ENCODE data around the gene HOXB3. TPM values are rescaled to one million over a fixed set of nuclear protein-coding genes. Genes with fewer than 3 reads are reported as not detected.

Gene HOXB3
- total RNA-seq, 1 experiment from 2014 or later, result 6.0 TPM

- DNase-seq, result peak; percentile 79
- Histone ChIP-seq H3K4me2 (ENCODE audit: low read length) (peak within 1 kb of the TSS; percentile 95), H3K79me2 (ENCODE audit: low read length) (peaks cover 49% of the 10 kb centered on the region), H3K9me2 (replicated peaks; ENCODE audit: low read length) (no peaks in the 10 kb centered on the region), H3K27me3 (ENCODE audit: low read length) (no peaks in the 10 kb centered on the region), H3F3A (ENCODE audit: low read length, unreplicated experiment) (no peaks in the 10 kb centered on the region), H4K20me1 (ENCODE audit: low read length) (peaks cover 14% of the 10 kb centered on the region; the same call in 1 of the 2 replicates), H3K27ac (ENCODE audit: low read length) (peak within 1 kb of the TSS; percentile 60), H3K9ac (ENCODE audit: low read length) (peak within 1 kb of the TSS; percentile 69), H2AFZ (ENCODE audit: low read length) (peak within 1 kb of the TSS; percentile 92), H3K9me3 (ENCODE audit: low read length) (no peaks in the 10 kb centered on the region), H3K36me3 (ENCODE audit: low read depth, low read length) (no peaks in the 10 kb centered on the region), H3K4me3 (ENCODE audit: low read length) (peak within 1 kb of the TSS; percentile 82), H3K4me1 (ENCODE audit: insufficient read depth, low read length) (peaks cover 21% of the 10 kb centered on the region)
- TF ChIP-seq EZH2phosphoT487 (IDR thresholded peaks at IDR 0.05; ENCODE audit: borderline replicate concordance, low read length), result no peak
- TF ChIP-seq, protein P1, sequence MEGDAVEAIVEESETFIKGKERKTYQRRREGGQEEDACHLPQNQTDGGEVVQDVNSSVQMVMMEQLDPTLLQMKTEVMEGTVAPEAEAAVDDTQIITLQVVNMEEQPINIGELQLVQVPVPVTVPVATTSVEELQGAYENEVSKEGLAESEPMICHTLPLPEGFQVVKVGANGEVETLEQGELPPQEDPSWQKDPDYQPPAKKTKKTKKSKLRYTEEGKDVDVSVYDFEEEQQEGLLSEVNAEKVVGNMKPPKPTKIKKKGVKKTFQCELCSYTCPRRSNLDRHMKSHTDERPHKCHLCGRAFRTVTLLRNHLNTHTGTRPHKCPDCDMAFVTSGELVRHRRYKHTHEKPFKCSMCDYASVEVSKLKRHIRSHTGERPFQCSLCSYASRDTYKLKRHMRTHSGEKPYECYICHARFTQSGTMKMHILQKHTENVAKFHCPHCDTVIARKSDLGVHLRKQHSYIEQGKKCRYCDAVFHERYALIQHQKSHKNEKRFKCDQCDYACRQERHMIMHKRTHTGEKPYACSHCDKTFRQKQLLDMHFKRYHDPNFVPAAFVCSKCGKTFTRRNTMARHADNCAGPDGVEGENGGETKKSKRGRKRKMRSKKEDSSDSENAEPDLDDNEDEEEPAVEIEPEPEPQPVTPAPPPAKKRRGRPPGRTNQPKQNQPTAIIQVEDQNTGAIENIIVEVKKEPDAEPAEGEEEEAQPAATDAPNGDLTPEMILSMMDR (conservative IDR thresholded peaks at IDR 0.05; ENCODE audit: low read depth, low read length), result no peak
- no peak for TF ChIP-seq EZH2 (IDR thresholded peaks at IDR 0.05; ENCODE audit: low read length, unreplicated experiment)
- ChIA-PET POLR2A (ENCODE audit: unreplicated experiment) (interaction anchor here (0.5 kb wide), 1 partner anchor 381 kb away, joined by 3 read pairs; no protein-coding TSS in a partner anchor), CTCF (interaction anchor here (0.5 kb wide), 1 partner anchor 287 kb away, joined by 3 read pairs; no protein-coding TSS in a partner anchor)
- intact Hi-C loops (cut with micrococcal nuclease), result no loop called here
- TSS peak; percentile 68 for BruUV-seq (replicated peaks)
- ATAC-seq, result peak; percentile 37
Observed at GRCh38 chr17:48604770-48605329, 14.8 kb upstream of the HOXB3 start, which contains the start of gene HOXB6. TSS of gene HOXB6 (minus strand) at chr17:48604986. CDS start at chr17:48598150, 6,836 bp downstream.

DNA sequence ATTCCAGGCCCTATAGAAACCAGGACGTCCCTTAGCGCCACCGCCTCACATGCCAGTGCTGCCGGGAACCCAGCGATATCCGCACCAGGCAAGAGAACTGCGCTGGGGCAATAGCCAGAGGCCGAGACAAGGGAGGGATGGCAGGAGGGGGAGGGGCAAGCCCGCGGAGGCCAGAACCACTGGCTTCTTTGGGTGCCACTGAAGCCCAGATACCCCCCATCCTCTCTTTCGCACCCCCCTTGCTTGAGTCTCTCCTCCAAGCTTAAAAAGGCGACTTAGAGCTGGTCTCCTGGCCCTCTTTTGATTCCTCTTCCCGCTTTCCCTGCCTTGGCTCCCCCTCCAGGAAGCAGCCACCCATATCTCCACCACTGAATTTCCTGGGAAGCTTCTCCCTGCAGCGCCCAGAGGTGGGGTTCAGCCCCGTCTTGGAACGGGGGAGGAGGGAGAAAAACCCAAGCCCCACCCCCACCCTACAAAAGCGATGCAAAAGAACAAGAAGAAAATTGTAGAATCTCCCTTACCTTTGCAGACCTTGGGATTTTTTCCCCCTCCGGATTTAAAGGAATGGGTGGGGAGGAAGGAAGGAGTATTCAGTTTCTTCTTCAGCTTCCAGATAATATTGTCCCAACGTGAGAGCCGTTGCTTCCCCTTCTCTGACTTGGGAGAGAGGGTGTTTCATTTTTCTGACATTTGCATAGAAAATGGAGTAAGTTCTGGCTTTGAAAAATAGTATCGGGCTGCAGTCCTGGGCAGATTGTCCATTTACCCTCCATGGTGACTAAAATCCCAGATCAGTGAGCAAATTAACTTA is 14.1 kb upstream of the HOXB3 start:
- Histone ChIP-seq H3K4me3 (ENCODE audit: low read length) (peak overlapping the region; percentile 82), H3K4me2 (ENCODE audit: low read length) (peak overlapping the region; percentile 95), H4K20me1 (ENCODE audit: low read length) (peaks cover 21% of the 10 kb centered on the region), H3K27ac (ENCODE audit: low read length) (peak overlapping the region; percentile 60), H3K36me3 (ENCODE audit: low read depth, low read length) (no peaks in the 10 kb centered on the region), H3K9me3 (ENCODE audit: low read length) (no peaks in the 10 kb centered on the region), H3F3A (ENCODE audit: low read length, unreplicated experiment) (no peaks in the 10 kb centered on the region), H3K9ac (ENCODE audit: low read length) (peak overlapping the region; percentile 69), H2AFZ (ENCODE audit: low read length) (peak overlapping the region; percentile 92), H3K79me2 (ENCODE audit: low read length) (peaks cover 56% of the 10 kb centered on the region), H3K27me3 (ENCODE audit: low read length) (no peaks in the 10 kb centered on the region), H3K4me1 (ENCODE audit: insufficient read depth, low read length) (peaks cover 23% of the 10 kb centered on the region), H3K9me2 (replicated peaks; ENCODE audit: low read length) (no peaks in the 10 kb centered on the region)
- CTCF ChIA-PET, result interaction anchor here (0.5 to 0.7 kb wide), 2 partner anchors 108 to 191 kb away, joined by 3 to 5 read pairs; no protein-coding TSS in a partner anchor
- ATAC-seq (peak; percentile 61), DNase-seq (peak; percentile 79)
- intact Hi-C loops (cut with micrococcal nuclease), result no loop called here
- BruUV-seq (replicated peaks), result TSS peak; percentile 58
- POLR2A ChIA-PET (ENCODE audit: unreplicated experiment), result interaction anchor here (0.5 to 0.6 kb wide), 3 partner anchors 111 to 593 kb away, joined by 3 read pairs; no protein-coding TSS in a partner anchor
- TF ChIP-seq, protein P1 (conservative IDR thresholded peaks at IDR 0.05; ENCODE audit: low read depth, low read length), result no peak
- no peak for TF ChIP-seq EZH2 (IDR thresholded peaks at IDR 0.05; ENCODE audit: low read length, unreplicated experiment)
- no peak for TF ChIP-seq EZH2phosphoT487 (IDR thresholded peaks at IDR 0.05; ENCODE audit: borderline replicate concordance, low read length)
